ENCODE measurements around the gene NHEJ1. TPM values are rescaled to one million over a fixed set of nuclear protein-coding genes. Genes with fewer than 3 reads are reported as not detected.

The NHEJ1 gene
- total and polyA plus RNA-seq, 9 of the 15 experiments (the other 6 are each of a cell fraction or from before 2014, with no cell fraction given) = 9.0 to 23.7 (median 13.9) TPM

GRCh38 chr2:219131744-219132143 is 28.9 kb downstream of the NHEJ1 start:
- H3K9ac ChIP-seq (ENCODE audit: insufficient read depth in 1 of 2, low read depth in 2 of 2, low read length in 2 of 2) = no peak overlapping the region
- ATAC-seq (no peak), FAIRE-seq (no peak), DNase-seq (ENCODE audit: extremely low read depth in 1 of 4, low spot score in 3 of 4) (no peak)
- intact Hi-C loops (cut with micrococcal nuclease) (no loop called here), in situ Hi-C loops (cut with MboI) (no loop called here)
- no peaks in the 10 kb centered on the region for H3K9me1 ChIP-seq (ENCODE audit: control insufficient read depth, insufficient read depth, low read length)
- no peak overlapping the region for H3K27ac ChIP-seq (ENCODE audit: extremely low read depth, low read depth, low read length)
- no peak overlapping the region for H3K4me2 ChIP-seq (ENCODE audit: insufficient read depth, low read length)
- H4K20me1 ChIP-seq (replicated peaks; ENCODE audit: control insufficient read depth, insufficient read depth, low read length) = no peaks in the 10 kb centered on the region
- H3K9me3 ChIP-seq (replicated peaks; ENCODE audit: control insufficient read depth, insufficient read depth, low read depth, low read length) = no peaks in the 10 kb centered on the region
- no TSS peak for BruUV-seq (replicated peaks)
- H3K36me3 ChIP-seq (ENCODE audit: control insufficient read depth, insufficient read depth, low read length) = no peaks in the 10 kb centered on the region
- no peak for TF ChIP-seq BMI1 (IDR thresholded peaks at IDR 0.05; ENCODE audit: low read length)
- TF ChIP-seq, protein P1, sequence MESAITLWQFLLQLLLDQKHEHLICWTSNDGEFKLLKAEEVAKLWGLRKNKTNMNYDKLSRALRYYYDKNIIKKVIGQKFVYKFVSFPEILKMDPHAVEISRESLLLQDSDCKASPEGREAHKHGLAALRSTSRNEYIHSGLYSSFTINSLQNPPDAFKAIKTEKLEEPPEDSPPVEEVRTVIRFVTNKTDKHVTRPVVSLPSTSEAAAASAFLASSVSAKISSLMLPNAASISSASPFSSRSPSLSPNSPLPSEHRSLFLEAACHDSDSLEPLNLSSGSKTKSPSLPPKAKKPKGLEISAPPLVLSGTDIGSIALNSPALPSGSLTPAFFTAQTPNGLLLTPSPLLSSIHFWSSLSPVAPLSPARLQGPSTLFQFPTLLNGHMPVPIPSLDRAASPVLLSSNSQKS (CRISPR knock-in tag; IDR thresholded peaks at IDR 0.05) = no peak
- H3K27me3 ChIP-seq (ENCODE audit: control insufficient read depth in 2 of 2, insufficient read depth in 2 of 2, low read length in 2 of 2) = no peaks in the 10 kb centered on the region
- ChIA-PET CTCF (ENCODE audit: low intra/inter-chr PET ratio) (no interaction called here), POLR2A (no interaction called here)
- H3K4me1 ChIP-seq (replicated peaks in 1 of 2; ENCODE audit: control insufficient read depth in 2 of 2, insufficient read depth in 2 of 2, low read length in 2 of 2) = peaks cover 8 to 12% of the 10 kb centered on the region in 2 experiments; a peak in 4 of 5 replicates
- H2AFZ ChIP-seq (ENCODE audit: low read depth, low read length) = no peak overlapping the region
- H3K79me2 ChIP-seq (ENCODE audit: control insufficient read depth, insufficient read depth, low read length) = no peaks in the 10 kb centered on the region
- no peak overlapping the region for H3K4me3 ChIP-seq
- WGBS (ENCODE audit: insufficient coverage, low coverage, missing lambda C conversion rate) = 60% methylated on average over 3 of the region's 4 CpGs

DNA sequence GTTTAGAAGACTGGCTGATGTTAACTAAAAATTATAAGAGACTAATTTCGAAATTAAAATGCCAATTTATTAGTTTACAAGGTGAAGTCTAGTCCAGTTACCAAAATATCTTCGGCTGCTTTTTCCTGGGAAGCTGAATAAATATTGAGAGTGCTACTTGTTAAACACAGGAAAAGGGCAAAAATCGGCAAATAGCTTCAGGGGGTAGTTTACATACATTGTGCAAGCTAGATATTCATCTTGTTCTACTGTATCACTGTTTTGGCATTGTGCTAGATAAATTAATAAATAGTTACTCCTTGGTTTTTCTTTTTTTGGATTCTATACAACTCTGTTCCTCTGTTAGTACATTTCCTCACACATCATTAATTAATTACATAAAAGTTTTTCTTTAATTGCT is 29.3 kb downstream of the NHEJ1 start:
- in situ Hi-C loops (cut with MboI) = no loop called here
- ChIA-PET POLR2A (no interaction called here), CTCF (ENCODE audit: low intra/inter-chr PET ratio) (no interaction called here)
- no peak for ATAC-seq
- no peak for FAIRE-seq
- H3K9ac ChIP-seq (ENCODE audit: insufficient read depth in 1 of 2, low read depth in 2 of 2, low read length in 2 of 2) = no peak overlapping the region
- no peak overlapping the region for H3K27ac ChIP-seq (ENCODE audit: extremely low read depth, low read depth, low read length)
- H3K9me1 ChIP-seq (ENCODE audit: control insufficient read depth, insufficient read depth, low read length) = no peaks in the 10 kb centered on the region
- no peaks in the 10 kb centered on the region for H3K27me3 ChIP-seq (ENCODE audit: control insufficient read depth in 2 of 2, insufficient read depth in 2 of 2, low read length in 2 of 2)
- no peaks in the 10 kb centered on the region for H3K36me3 ChIP-seq (ENCODE audit: control insufficient read depth, insufficient read depth, low read length)
- intact Hi-C loops (cut with micrococcal nuclease) = no loop called here
- H3K4me1 ChIP-seq (replicated peaks in 1 of 2; ENCODE audit: control insufficient read depth in 2 of 2, insufficient read depth in 2 of 2, low read length in 2 of 2) = peaks cover 8 to 12% of the 10 kb centered on the region in 2 experiments; a peak in 4 of 5 replicates
- no peak overlapping the region for H3K4me2 ChIP-seq (ENCODE audit: insufficient read depth, low read length)
- no peaks in the 10 kb centered on the region for H4K20me1 ChIP-seq (replicated peaks; ENCODE audit: control insufficient read depth, insufficient read depth, low read length)
- H3K79me2 ChIP-seq (ENCODE audit: control insufficient read depth, insufficient read depth, low read length) = no peaks in the 10 kb centered on the region
- no peaks in the 10 kb centered on the region for H3K9me3 ChIP-seq (replicated peaks; ENCODE audit: control insufficient read depth, insufficient read depth, low read depth, low read length)
- WGBS (ENCODE audit: insufficient coverage, low coverage, missing lambda C conversion rate) = 51% methylated on average over 3 of the region's 3 CpGs
- H3K4me3 ChIP-seq = no peak overlapping the region
- H2AFZ ChIP-seq (ENCODE audit: low read depth, low read length) = no peak overlapping the region
- no peak for DNase-seq (ENCODE audit: extremely low read depth in 1 of 4, low spot score in 3 of 4)
- no TSS peak for BruUV-seq (replicated peaks)
- no peak for TF ChIP-seq E2F5 (CRISPR knock-in tag; IDR thresholded peaks at IDR 0.05)
- TF ChIP-seq ZNF316 (IDR thresholded peaks at IDR 0.05) = no peak
- no peak for TF ChIP-seq BRD9 (IDR thresholded peaks at IDR 0.05; ENCODE audit: low read depth, partially characterized antibody)
- TF ChIP-seq MCM2 (IDR thresholded peaks at IDR 0.05; ENCODE audit: low read depth) = no peak
- no peak for TF ChIP-seq RBM39 (optimal IDR thresholded peaks at IDR 0.05; ENCODE audit: low read depth, low read length)
- TF ChIP-seq PTTG1 (tag; IDR thresholded peaks at IDR 0.05; ENCODE audit: low read depth) = no peak
- TF ChIP-seq, protein P2, sequence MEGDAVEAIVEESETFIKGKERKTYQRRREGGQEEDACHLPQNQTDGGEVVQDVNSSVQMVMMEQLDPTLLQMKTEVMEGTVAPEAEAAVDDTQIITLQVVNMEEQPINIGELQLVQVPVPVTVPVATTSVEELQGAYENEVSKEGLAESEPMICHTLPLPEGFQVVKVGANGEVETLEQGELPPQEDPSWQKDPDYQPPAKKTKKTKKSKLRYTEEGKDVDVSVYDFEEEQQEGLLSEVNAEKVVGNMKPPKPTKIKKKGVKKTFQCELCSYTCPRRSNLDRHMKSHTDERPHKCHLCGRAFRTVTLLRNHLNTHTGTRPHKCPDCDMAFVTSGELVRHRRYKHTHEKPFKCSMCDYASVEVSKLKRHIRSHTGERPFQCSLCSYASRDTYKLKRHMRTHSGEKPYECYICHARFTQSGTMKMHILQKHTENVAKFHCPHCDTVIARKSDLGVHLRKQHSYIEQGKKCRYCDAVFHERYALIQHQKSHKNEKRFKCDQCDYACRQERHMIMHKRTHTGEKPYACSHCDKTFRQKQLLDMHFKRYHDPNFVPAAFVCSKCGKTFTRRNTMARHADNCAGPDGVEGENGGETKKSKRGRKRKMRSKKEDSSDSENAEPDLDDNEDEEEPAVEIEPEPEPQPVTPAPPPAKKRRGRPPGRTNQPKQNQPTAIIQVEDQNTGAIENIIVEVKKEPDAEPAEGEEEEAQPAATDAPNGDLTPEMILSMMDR (IDR thresholded peaks at IDR 0.05 in 2 of 3, conservative IDR thresholded peaks at IDR 0.05 in 1 of 3; ENCODE audit: insufficient read depth in 2 of 3, low read depth in 1 of 3, low read length in 3 of 3) = no peak
- no peak for TF ChIP-seq ZNF436 (CRISPR knock-in tag; IDR thresholded peaks at IDR 0.05)

Measured in K562 (cell line).